ENCODE results near the gene DHRS9. TPM values are rescaled to one million over a fixed set of nuclear protein-coding genes. Genes with fewer than 3 reads are reported as not detected.

DHRS9 gene
- total RNA-seq (2021) (not detected in 2 replicates), Bru-seq, nascent RNA (percentile 9 among the genes with signal in this experiment), BruChase-seq, experiment 1, labeled RNA remaining after a 2-hour chase (percentile 10 among the genes with signal in this experiment), BruChase-seq, experiment 2, labeled RNA remaining after a 6-hour chase (percentile 7 among the genes with signal in this experiment)
- long read RNA-seq: 0 reads

DNA sequence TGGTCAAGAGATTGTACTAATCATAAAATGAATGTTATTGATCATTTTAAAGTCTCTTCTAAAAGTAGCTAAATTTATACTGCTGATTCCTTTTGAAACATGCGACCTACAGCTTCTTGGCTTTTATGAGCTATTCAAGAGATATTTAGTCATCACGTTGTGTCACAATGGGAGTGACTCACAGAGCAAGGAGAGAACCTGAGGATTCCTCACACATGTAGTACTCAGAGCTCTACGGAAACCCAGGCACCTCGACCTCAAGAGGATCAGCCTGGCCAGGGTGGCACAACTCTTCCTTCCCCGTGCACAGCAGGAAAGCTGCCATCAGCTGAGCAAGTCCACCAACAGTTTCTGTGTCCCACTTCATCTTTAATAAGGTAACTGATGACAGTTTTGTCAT lies at the start of gene DHRS9:
TSS of gene DHRS9 (plus strand) at position 223 of the 400 bp plus-strand sequence. CDS start 12,019 bp downstream, outside the sequence.
- no peak for TF ChIP-seq EZH2 (IDR thresholded peaks at IDR 0.05; ENCODE audit: low read depth)
- TF ChIP-seq, protein P1, sequence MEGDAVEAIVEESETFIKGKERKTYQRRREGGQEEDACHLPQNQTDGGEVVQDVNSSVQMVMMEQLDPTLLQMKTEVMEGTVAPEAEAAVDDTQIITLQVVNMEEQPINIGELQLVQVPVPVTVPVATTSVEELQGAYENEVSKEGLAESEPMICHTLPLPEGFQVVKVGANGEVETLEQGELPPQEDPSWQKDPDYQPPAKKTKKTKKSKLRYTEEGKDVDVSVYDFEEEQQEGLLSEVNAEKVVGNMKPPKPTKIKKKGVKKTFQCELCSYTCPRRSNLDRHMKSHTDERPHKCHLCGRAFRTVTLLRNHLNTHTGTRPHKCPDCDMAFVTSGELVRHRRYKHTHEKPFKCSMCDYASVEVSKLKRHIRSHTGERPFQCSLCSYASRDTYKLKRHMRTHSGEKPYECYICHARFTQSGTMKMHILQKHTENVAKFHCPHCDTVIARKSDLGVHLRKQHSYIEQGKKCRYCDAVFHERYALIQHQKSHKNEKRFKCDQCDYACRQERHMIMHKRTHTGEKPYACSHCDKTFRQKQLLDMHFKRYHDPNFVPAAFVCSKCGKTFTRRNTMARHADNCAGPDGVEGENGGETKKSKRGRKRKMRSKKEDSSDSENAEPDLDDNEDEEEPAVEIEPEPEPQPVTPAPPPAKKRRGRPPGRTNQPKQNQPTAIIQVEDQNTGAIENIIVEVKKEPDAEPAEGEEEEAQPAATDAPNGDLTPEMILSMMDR (conservative IDR thresholded peaks at IDR 0.05): no peak
- Histone ChIP-seq H3K4me1 (replicated peaks; ENCODE audit: insufficient read depth) (peaks cover 18% of the 10 kb centered on the region), H3K4me3 (peak within 1 kb of the TSS; percentile 24; the same call in 1 of the 2 replicates), H3K27me3 (ENCODE audit: insufficient read depth, low read depth) (no peaks in the 10 kb centered on the region), H3K4me2 (peak within 1 kb of the TSS; percentile 66), H3K27ac (peak within 1 kb of the TSS; percentile 50), H3F3A (ENCODE audit: insufficient read depth, low read depth) (peaks cover 5% of the 10 kb centered on the region; the same call in 1 of the 2 replicates), H3K79me2 (ENCODE audit: low read depth) (no peaks in the 10 kb centered on the region), H4K20me1 (ENCODE audit: insufficient read depth) (no peaks in the 10 kb centered on the region), H3K36me3 (ENCODE audit: low read depth) (no peaks in the 10 kb centered on the region), H3K9me2 (ENCODE audit: insufficient read depth) (no peaks in the 10 kb centered on the region), H3K9me3 (ENCODE audit: insufficient read depth, low read depth) (no peaks in the 10 kb centered on the region; the same call in 1 of the 2 replicates), H2AFZ (no peak within 1 kb of the TSS)
- CTCF ChIA-PET: no interaction called here
- peak in 1 of 2 experiments; percentile 90 for DNase-seq
- POLR2A ChIA-PET (ENCODE audit: unreplicated experiment): no interaction called here
- BruUV-seq (replicated peaks): no TSS peak
- intact Hi-C loops (cut with micrococcal nuclease; ENCODE audit: unreplicated experiment): no loop called here

DNA sequence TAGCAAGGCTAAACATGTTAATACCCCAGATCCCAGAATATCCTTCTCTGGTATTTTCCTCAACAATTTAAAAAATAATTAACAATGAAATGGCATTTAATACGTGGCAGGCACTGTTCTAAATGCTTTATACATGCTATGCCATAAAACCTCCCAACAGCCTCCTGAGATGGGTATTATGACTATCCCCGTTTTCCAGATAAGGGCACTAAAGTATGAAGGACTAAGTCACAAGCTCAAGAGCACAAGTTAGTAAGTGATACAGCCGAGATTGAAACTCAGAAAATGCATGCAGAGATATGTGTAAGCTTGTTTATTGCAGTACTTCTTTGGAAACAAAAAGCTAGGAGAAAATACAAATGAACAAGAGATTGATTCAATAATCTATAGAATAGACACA lies 46.2 kb upstream of the DHRS9 start:
- no peaks in the 10 kb centered on the region for H4K20me1 ChIP-seq (ENCODE audit: insufficient read depth)
- POLR2A ChIA-PET (ENCODE audit: unreplicated experiment): no interaction called here
- no peak overlapping the region for H2AFZ ChIP-seq
- no peaks in the 10 kb centered on the region for H3K9me3 ChIP-seq (ENCODE audit: insufficient read depth, low read depth)
- H3K27ac ChIP-seq: no peak overlapping the region
- H3K27me3 ChIP-seq (ENCODE audit: insufficient read depth, low read depth): no peaks in the 10 kb centered on the region
- DNase-seq: no peak
- no peak for TF ChIP-seq EZH2 (IDR thresholded peaks at IDR 0.05; ENCODE audit: low read depth)
- TF ChIP-seq, protein P1 (conservative IDR thresholded peaks at IDR 0.05): no peak
- H3K4me2 ChIP-seq: no peak overlapping the region
- no TSS peak for BruUV-seq (replicated peaks)
- no peaks in the 10 kb centered on the region for H3K36me3 ChIP-seq (ENCODE audit: low read depth)
- CTCF ChIA-PET: no interaction called here
- H3F3A ChIP-seq (ENCODE audit: insufficient read depth, low read depth): no peaks in the 10 kb centered on the region
- no peaks in the 10 kb centered on the region for H3K4me1 ChIP-seq (replicated peaks; ENCODE audit: insufficient read depth)
- no peak overlapping the region for H3K4me3 ChIP-seq
- no peaks in the 10 kb centered on the region for H3K9me2 ChIP-seq (ENCODE audit: insufficient read depth)
- no peaks in the 10 kb centered on the region for H3K79me2 ChIP-seq (ENCODE audit: low read depth)
- intact Hi-C loops (cut with micrococcal nuclease; ENCODE audit: unreplicated experiment): no loop called here

DNA sequence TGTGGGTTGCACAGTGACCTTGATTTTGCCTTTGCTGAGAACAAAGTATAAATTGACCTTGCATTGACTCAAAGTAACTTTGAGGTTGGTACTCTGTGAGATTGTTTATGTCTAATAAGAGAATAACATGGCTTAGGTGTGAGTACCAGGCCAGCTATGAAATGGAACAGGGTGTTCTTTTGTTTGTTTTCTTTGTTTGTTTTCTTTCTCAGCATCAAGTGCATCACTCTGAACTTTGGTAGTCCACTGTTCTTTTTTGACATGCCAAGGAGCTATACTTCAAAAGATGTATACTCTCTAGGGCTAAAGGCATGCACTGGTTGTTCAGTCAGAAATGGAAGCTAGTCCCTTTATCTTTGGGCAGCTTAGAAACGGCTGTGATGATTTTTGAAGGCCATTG lies 43.3 kb upstream of the DHRS9 start:
- Histone ChIP-seq H3K27me3 (ENCODE audit: insufficient read depth, low read depth) (no peaks in the 10 kb centered on the region), H4K20me1 (ENCODE audit: insufficient read depth) (no peaks in the 10 kb centered on the region), H3K79me2 (ENCODE audit: low read depth) (no peaks in the 10 kb centered on the region), H3K36me3 (ENCODE audit: low read depth) (no peaks in the 10 kb centered on the region), H3K4me3 (no peak overlapping the region), H3K9me2 (ENCODE audit: insufficient read depth) (no peaks in the 10 kb centered on the region), H3K4me1 (replicated peaks; ENCODE audit: insufficient read depth) (no peaks in the 10 kb centered on the region), H2AFZ (no peak overlapping the region), H3K4me2 (no peak overlapping the region), H3F3A (ENCODE audit: insufficient read depth, low read depth) (no peaks in the 10 kb centered on the region), H3K9me3 (ENCODE audit: insufficient read depth, low read depth) (no peaks in the 10 kb centered on the region), H3K27ac (no peak overlapping the region)
- no TSS peak for BruUV-seq (replicated peaks)
- intact Hi-C loops (cut with micrococcal nuclease; ENCODE audit: unreplicated experiment): no loop called here
- ChIA-PET CTCF (no interaction called here), POLR2A (ENCODE audit: unreplicated experiment) (no interaction called here)
- DNase-seq: no peak
- no peak for TF ChIP-seq EZH2 (IDR thresholded peaks at IDR 0.05; ENCODE audit: low read depth)
- TF ChIP-seq, protein P1 (conservative IDR thresholded peaks at IDR 0.05): no peak

Measured in PC-9 (cell line).